PFSK-1 (cell line): ENCODE results near the gene C21orf58.

Experiments
- POLR2AphosphoS5 ChIP-seq: IDR thresholded peaks from 2 replicates; pipeline ENCODE4 v1.6.1; 2012; ENCODE audit warnings: low read depth, mild to moderate bottlenecking, control low read depth, low read length, moderate library complexity
- TF ChIP-seq, protein P1 (sequence below), 2 experiments: IDR thresholded peaks; 2 replicates each; pipeline versions ENCODE4 v1.6.1 to v1.8.0; 2011 to 2012; ENCODE audit warnings: low read depth in 2 of 2, low read length in 2 of 2, control low read depth in 1 of 2, inconsistent platforms in 1 of 2, mild to moderate bottlenecking in 1 of 2, moderate library complexity in 1 of 2; ENCODE audit not compliant: insufficient read depth in 1 of 2

DNA sequence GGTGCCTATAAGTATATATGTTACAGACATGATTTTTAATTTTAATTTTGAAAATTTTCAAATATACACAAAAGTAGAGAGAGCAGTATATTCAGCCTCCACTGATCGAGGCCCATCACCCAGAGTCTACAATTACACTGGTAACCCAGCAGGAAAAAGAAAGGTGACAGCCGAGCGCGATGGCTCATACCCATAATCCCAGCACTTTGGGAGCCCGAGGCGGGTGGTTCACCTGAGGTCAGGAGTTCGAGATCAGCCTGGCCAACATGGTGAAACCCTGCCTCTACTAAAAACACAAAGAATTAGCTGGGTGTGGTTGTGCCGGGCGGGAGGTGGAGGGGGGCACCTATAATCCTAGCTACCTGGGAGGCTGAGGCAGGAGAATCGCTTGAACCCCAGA is 36.1 kb downstream of the C21orf58 start:
- no peak for TF ChIP-seq POLR2AphosphoS5
- TF ChIP-seq, protein P1, sequence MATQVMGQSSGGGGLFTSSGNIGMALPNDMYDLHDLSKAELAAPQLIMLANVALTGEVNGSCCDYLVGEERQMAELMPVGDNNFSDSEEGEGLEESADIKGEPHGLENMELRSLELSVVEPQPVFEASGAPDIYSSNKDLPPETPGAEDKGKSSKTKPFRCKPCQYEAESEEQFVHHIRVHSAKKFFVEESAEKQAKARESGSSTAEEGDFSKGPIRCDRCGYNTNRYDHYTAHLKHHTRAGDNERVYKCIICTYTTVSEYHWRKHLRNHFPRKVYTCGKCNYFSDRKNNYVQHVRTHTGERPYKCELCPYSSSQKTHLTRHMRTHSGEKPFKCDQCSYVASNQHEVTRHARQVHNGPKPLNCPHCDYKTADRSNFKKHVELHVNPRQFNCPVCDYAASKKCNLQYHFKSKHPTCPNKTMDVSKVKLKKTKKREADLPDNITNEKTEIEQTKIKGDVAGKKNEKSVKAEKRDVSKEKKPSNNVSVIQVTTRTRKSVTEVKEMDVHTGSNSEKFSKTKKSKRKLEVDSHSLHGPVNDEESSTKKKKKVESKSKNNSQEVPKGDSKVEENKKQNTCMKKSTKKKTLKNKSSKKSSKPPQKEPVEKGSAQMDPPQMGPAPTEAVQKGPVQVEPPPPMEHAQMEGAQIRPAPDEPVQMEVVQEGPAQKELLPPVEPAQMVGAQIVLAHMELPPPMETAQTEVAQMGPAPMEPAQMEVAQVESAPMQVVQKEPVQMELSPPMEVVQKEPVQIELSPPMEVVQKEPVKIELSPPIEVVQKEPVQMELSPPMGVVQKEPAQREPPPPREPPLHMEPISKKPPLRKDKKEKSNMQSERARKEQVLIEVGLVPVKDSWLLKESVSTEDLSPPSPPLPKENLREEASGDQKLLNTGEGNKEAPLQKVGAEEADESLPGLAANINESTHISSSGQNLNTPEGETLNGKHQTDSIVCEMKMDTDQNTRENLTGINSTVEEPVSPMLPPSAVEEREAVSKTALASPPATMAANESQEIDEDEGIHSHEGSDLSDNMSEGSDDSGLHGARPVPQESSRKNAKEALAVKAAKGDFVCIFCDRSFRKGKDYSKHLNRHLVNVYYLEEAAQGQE (IDR thresholded peaks at IDR 0.05; ENCODE audit: insufficient read depth in 1 of 2, low read depth in 2 of 2, low read length in 2 of 2), result no peak
